ENCODE results near the gene PHLPP1.

- TF ChIP-seq ZFP36 (IDR thresholded peaks at IDR 0.05; ENCODE audit: borderline replicate concordance, partially characterized antibody) (no peak), CTCF (IDR thresholded peaks at IDR 0.05) (no peak), USF2 (IDR thresholded peaks at IDR 0.05) (no peak), POLR2A (IDR thresholded peaks at IDR 0.05; ENCODE audit: low read length) (no peak), ESRRA (IDR thresholded peaks at IDR 0.05; ENCODE audit: borderline replicate concordance, low read length) (no peak), NFE2L2 (conservative IDR thresholded peaks at IDR 0.05; ENCODE audit: low read length) (no peak), JUN (IDR thresholded peaks at IDR 0.05) (no peak), MYC (IDR thresholded peaks at IDR 0.05; ENCODE audit: borderline replicate concordance, low read length) (no peak), RAD21 (conservative IDR thresholded peaks at IDR 0.05 in 1 of 2, IDR thresholded peaks at IDR 0.05 in 1 of 2) (no peak), REST (IDR thresholded peaks at IDR 0.05) (no peak), HMGXB4 (CRISPR knock-in tag; IDR thresholded peaks at IDR 0.05; ENCODE audit: borderline replicate concordance) (no peak), RFX5 (IDR thresholded peaks at IDR 0.05) (no peak)
Observed at GRCh38 chr18:62710417-62710816, 4.9 kb upstream of the PHLPP1 start.
